ENCODE data around the gene NSD2. TPM values are rescaled to one million over a fixed set of nuclear protein-coding genes. Genes with fewer than 3 reads are reported as not detected.
A peak's percentile ranks its signal among the peaks of the same experiment; 100 is the strongest.

Gene NSD2
- total and polyA plus RNA-seq, 4 experiments from 2014 or later = 1.1 to 57.4 (median 33.2) TPM

- no peaks in the 10 kb centered on the region for H3K36me3 ChIP-seq (ENCODE audit: insufficient read depth, low read length)
- intact Hi-C loops (cut with micrococcal nuclease) = loop anchor here (5.0 to 10.0 kb wide), 2 partner anchors 132 to 1285 kb away; partner anchors contain the start of genes NSD2 and RGS12
- peaks cover 0 to 4% (median 0%) of the 10 kb centered on the region in 8 donors for H3K9me3 Mint-ChIP-seq
- peaks cover 42 to 57% (median 44%) of the 10 kb centered on the region in 4 donors for H3K4me1 Mint-ChIP-seq
- peaks cover 39% of the 10 kb centered on the region for H3K4me1 ChIP-seq (ENCODE audit: insufficient read depth, low read length)
- H3K36me3 Mint-ChIP-seq = peaks cover 13 to 40% of the 10 kb centered on the region in 2 donors
- no peaks in the 10 kb centered on the region for H3K9me3 ChIP-seq (ENCODE audit: control insufficient read depth in 1 of 2, low read length in 2 of 2)
- DNase-seq = no peak
- peak overlapping the region; percentile 95 for H3K27ac ChIP-seq (ENCODE audit: low read depth, low read length)
- no peaks in the 10 kb centered on the region for H3K27me3 Mint-ChIP-seq
- POLR2A ChIA-PET (ENCODE audit: partially characterized antibody) = no interaction called here
- H3K27me3 ChIP-seq (ENCODE audit: insufficient read depth, low read length) = no peaks in the 10 kb centered on the region
- CTCF ChIA-PET (ENCODE audit: partially characterized antibody) = no interaction called here
- H3K4me3 Mint-ChIP-seq = peak overlapping the region; percentile 86 to 96 (median 92)
- peak overlapping the region; percentile 65 to 97 (median 95) for H3K27ac Mint-ChIP-seq
- peak overlapping the region; percentile 39 to 94 for H3K4me3 ChIP-seq (ENCODE audit: low read length in 2 of 2)
These were observed 135.9 kb downstream of the NSD2 start for GRCh38 chr4:2006956-2007653.

- Mint-ChIP-seq H3K4me1 (peaks cover 34 to 48% (median 36%) of the 10 kb centered on the region in 4 donors), H3K27ac (peak overlapping the region; percentile 92 to 97 (median 95)), H3K9me3 (peaks cover 0 to 4% (median 0%) of the 10 kb centered on the region in 8 donors), H3K27me3 (no peaks in the 10 kb centered on the region), H3K36me3 (peaks cover 5 to 32% of the 10 kb centered on the region in 2 donors), H3K4me3 (peak overlapping the region; percentile 92 to 96 (median 94))
- no peaks in the 10 kb centered on the region for H3K9me3 ChIP-seq (ENCODE audit: control insufficient read depth in 1 of 2, low read length in 2 of 2)
- H3K27ac ChIP-seq (ENCODE audit: low read depth, low read length) = peak overlapping the region; percentile 95
- POLR2A ChIA-PET (ENCODE audit: partially characterized antibody) = interaction anchor here (0.6 to 2.0 kb wide), 8 partner anchors 31 to 482 kb away, joined by 3 to 10 read pairs (median 6); partner anchors contain the start of genes HAUS3, NSD2, POLN and RNF4
- H3K36me3 ChIP-seq (ENCODE audit: insufficient read depth, low read length) = no peaks in the 10 kb centered on the region
- no peak for DNase-seq
- H3K4me1 ChIP-seq (ENCODE audit: insufficient read depth, low read length) = peaks cover 30% of the 10 kb centered on the region
- H3K27me3 ChIP-seq (ENCODE audit: insufficient read depth, low read length) = no peaks in the 10 kb centered on the region
- H3K4me3 ChIP-seq (ENCODE audit: low read length in 2 of 2) = peak overlapping the region; percentile 39 to 94
- intact Hi-C loops (cut with micrococcal nuclease) = loop anchor here (2.0 to 10.0 kb wide), 3 partner anchors 133 to 1284 kb away; partner anchors contain the start of genes MXD4, NSD2 and RGS12
- CTCF ChIA-PET (ENCODE audit: partially characterized antibody) = interaction anchor here (0.7 kb wide), 1 partner anchor 45 kb away, joined by 3 read pairs; no protein-coding TSS in a partner anchor
These were observed 136.8 kb downstream of the NSD2 start for GRCh38 chr4:2007804-2008670.

GRCh38 chr4:2008671-2008920, 137.4 kb downstream of the NSD2 start:
- Mint-ChIP-seq H3K36me3 (peaks cover 0 to 27% of the 10 kb centered on the region in 2 donors), H3K27me3 (no peaks in the 10 kb centered on the region), H3K4me1 (peaks cover 29 to 42% (median 31%) of the 10 kb centered on the region in 4 donors), H3K4me3 (peak overlapping the region; percentile 88 to 96 (median 94)), H3K27ac (peak overlapping the region; percentile 91 to 95 (median 93)), H3K9me3 (peaks cover 0 to 4% (median 0%) of the 10 kb centered on the region in 8 donors)
- Histone ChIP-seq H3K9me3 (ENCODE audit: control insufficient read depth in 1 of 2, low read length in 2 of 2) (no peaks in the 10 kb centered on the region), H3K27ac (ENCODE audit: low read depth, low read length) (peak overlapping the region; percentile 95), H3K4me1 (ENCODE audit: insufficient read depth, low read length) (peaks cover 27% of the 10 kb centered on the region), H3K27me3 (ENCODE audit: insufficient read depth, low read length) (no peaks in the 10 kb centered on the region), H3K4me3 (ENCODE audit: low read length in 2 of 2) (peak overlapping the region; percentile 76 to 94), H3K36me3 (ENCODE audit: insufficient read depth, low read length) (no peaks in the 10 kb centered on the region)
- ChIA-PET POLR2A (ENCODE audit: partially characterized antibody) (interaction anchor here (0.6 to 2.0 kb wide), 9 partner anchors 8 to 482 kb away, joined by 3 to 10 read pairs (median 5); partner anchors contain the start of genes HAUS3, NSD2, POLN and RNF4), CTCF (ENCODE audit: partially characterized antibody) (interaction anchor here (0.7 kb wide), 1 partner anchor 46 kb away, joined by 3 read pairs; no protein-coding TSS in a partner anchor)
- DNase-seq = no peak
- intact Hi-C loops (cut with micrococcal nuclease) = loop anchor here (2.0 to 10.0 kb wide), 3 partner anchors 134 to 1284 kb away; partner anchors contain the start of genes MXD4, NSD2 and RGS12

- Histone ChIP-seq H3K4me3 (ENCODE audit: low read length in 2 of 2) (peak within 1 kb of the TSS; percentile 76 to 94), H3K36me3 (ENCODE audit: insufficient read depth, low read length) (no peaks in the 10 kb centered on the region), H3K4me1 (ENCODE audit: insufficient read depth, low read length) (peaks cover 27% of the 10 kb centered on the region), H3K27ac (ENCODE audit: low read depth, low read length) (peak within 1 kb of the TSS; percentile 95), H3K9me3 (ENCODE audit: control insufficient read depth in 1 of 2, low read length in 2 of 2) (no peaks in the 10 kb centered on the region), H3K27me3 (ENCODE audit: insufficient read depth, low read length) (no peaks in the 10 kb centered on the region)
- Mint-ChIP-seq H3K4me1 (peaks cover 29 to 42% (median 31%) of the 10 kb centered on the region in 4 donors), H3K27ac (peak within 1 kb of the TSS; percentile 94 to 98 (median 97)), H3K4me3 (peak within 1 kb of the TSS; percentile 92 to 96 (median 94)), H3K27me3 (no peaks in the 10 kb centered on the region), H3K9me3 (peaks cover 0 to 4% (median 0%) of the 10 kb centered on the region in 8 donors), H3K36me3 (peaks cover 0 to 27% of the 10 kb centered on the region in 2 donors)
- ChIA-PET POLR2A (ENCODE audit: partially characterized antibody) (interaction anchor here (0.6 to 2.0 kb wide), 18 partner anchors 9 to 830 kb away, joined by 3 to 10 read pairs (median 4); partner anchors contain the start of genes HAUS3, LETM1, NSD2 and POLN), CTCF (ENCODE audit: partially characterized antibody) (interaction anchor here (0.7 kb wide), 1 partner anchor 46 kb away, joined by 3 read pairs; no protein-coding TSS in a partner anchor)
- intact Hi-C loops (cut with micrococcal nuclease) = loop anchor here (1.0 to 10.0 kb wide), 4 partner anchors 32 to 1283 kb away; partner anchors contain the start of genes MXD4, NSD2 and RGS12
- peak; percentile 95 to 97 (median 97) for DNase-seq
These were observed 137.9 kb downstream of the NSD2 start, which contains the start of gene NELFA for GRCh38 chr4:2008921-2009650. NELFA (minus strand) TSS chr4:2008974; CDS start chr4:2008959, 15 bp downstream.

- Histone ChIP-seq H3K27ac (ENCODE audit: low read depth, low read length) (peak overlapping the region; percentile 95), H3K36me3 (ENCODE audit: insufficient read depth, low read length) (no peaks in the 10 kb centered on the region), H3K4me1 (ENCODE audit: insufficient read depth, low read length) (peaks cover 27% of the 10 kb centered on the region), H3K4me3 (ENCODE audit: low read length in 2 of 2) (peak overlapping the region; percentile 76 to 94), H3K27me3 (ENCODE audit: insufficient read depth, low read length) (no peaks in the 10 kb centered on the region), H3K9me3 (ENCODE audit: control insufficient read depth in 1 of 2, low read length in 2 of 2) (no peaks in the 10 kb centered on the region)
- Mint-ChIP-seq H3K27me3 (no peaks in the 10 kb centered on the region), H3K4me3 (peak overlapping the region; percentile 88 to 96 (median 94)), H3K36me3 (peaks cover 0 to 27% of the 10 kb centered on the region in 2 donors), H3K4me1 (peaks cover 29 to 42% (median 31%) of the 10 kb centered on the region in 4 donors), H3K9me3 (peaks cover 0 to 4% (median 0%) of the 10 kb centered on the region in 8 donors), H3K27ac (peak overlapping the region; percentile 94 to 98 (median 97))
- ChIA-PET CTCF (ENCODE audit: partially characterized antibody) (no interaction called here), POLR2A (ENCODE audit: partially characterized antibody) (interaction anchor here (0.7 to 2.0 kb wide), 14 partner anchors 10 to 829 kb away, joined by 3 to 10 read pairs (median 5); partner anchors contain the start of genes LETM1, NSD2 and RNF4)
- peak; percentile 55 to 68 (median 63) for DNase-seq
- intact Hi-C loops (cut with micrococcal nuclease) = loop anchor here (1.0 to 10.0 kb wide), 4 partner anchors 32 to 1283 kb away; partner anchors contain the start of genes MXD4, NSD2 and RGS12
These were observed 138.5 kb downstream of the NSD2 start for GRCh38 chr4:2009651-2010233.

GRCh38 chr4:2011583-2011982, 140.4 kb downstream of the NSD2 start:
- Histone ChIP-seq H3K4me1 (ENCODE audit: insufficient read depth, low read length) (peaks cover 22% of the 10 kb centered on the region), H3K27ac (ENCODE audit: low read depth, low read length) (no peak overlapping the region), H3K9me3 (ENCODE audit: control insufficient read depth in 1 of 2, low read length in 2 of 2) (no peaks in the 10 kb centered on the region), H3K4me3 (ENCODE audit: low read length in 2 of 2) (no peak overlapping the region), H3K36me3 (ENCODE audit: insufficient read depth, low read length) (no peaks in the 10 kb centered on the region), H3K27me3 (ENCODE audit: insufficient read depth, low read length) (no peaks in the 10 kb centered on the region)
- Mint-ChIP-seq H3K4me1 (peaks cover 18 to 26% (median 20%) of the 10 kb centered on the region in 4 donors), H3K27ac (peak overlapping the region in 1 of 7 donors; percentile 94), H3K9me3 (peaks cover 0 to 4% (median 0%) of the 10 kb centered on the region in 8 donors), H3K36me3 (peaks cover 0 to 16% of the 10 kb centered on the region in 2 donors), H3K27me3 (no peaks in the 10 kb centered on the region), H3K4me3 (no peak overlapping the region)
- DNase-seq = no peak
- ChIA-PET POLR2A (ENCODE audit: partially characterized antibody) (interaction anchor here (0.7 kb wide), 1 partner anchor 765 kb away, joined by 3 read pairs; no protein-coding TSS in a partner anchor), CTCF (ENCODE audit: partially characterized antibody) (no interaction called here)
- intact Hi-C loops (cut with micrococcal nuclease) = no loop called here
